GM08714 (cell line): ENCODE measurements around the gene ADAMTS10.
"Not testable (repeated sequence)": the region's sequence is repeated elsewhere in the genome, so short reads cannot be mapped to it uniquely, and the experiment has no call there.

ENCODE experiments used
- H3K4me3 ChIP-seq: fragments of 200-500 bp; sonication (Bioruptor generic); 2 replicates; pipeline ENCODE4 v1.5.1; 2014; ENCODE audit warnings: mild to moderate bottlenecking, low read length, inconsistent platforms
- ZNF274 ChIP-seq: IDR thresholded peaks from 2 replicates; pipeline ENCODE4 v1.6.1; 2012; ENCODE audit warnings: mild to moderate bottlenecking, low read depth, low read length

The ADAMTS10 gene

GRCh38 chr19:8569066-8569771 is 41.3 kb downstream of the ADAMTS10 start:
- H3K4me3 ChIP-seq: no peak overlapping the region

GRCh38 chr19:8567522-8568172 is 42.9 kb downstream of the ADAMTS10 start:
- no peak for TF ChIP-seq ZNF274
- H3K4me3 ChIP-seq: no peak overlapping the region

More at GRCh38 chr19:8569066-8569771, 41.3 kb downstream of the ADAMTS10 start:
- TF ChIP-seq ZNF274: no peak

GRCh38 chr19:8566855-8567254 is 43.7 kb downstream of the ADAMTS10 start:
- no peak overlapping the region for H3K4me3 ChIP-seq
- TF ChIP-seq ZNF274: no peak

- H3K4me3 ChIP-seq: not testable (repeated sequence)
Observed at GRCh38 chr19:8564866-8565265, 45.6 kb downstream of the ADAMTS10 start.

GRCh38 chr19:8561075-8561764 is 49.3 kb downstream of the ADAMTS10 start:
- no peak for TF ChIP-seq ZNF274
- H3K4me3 ChIP-seq: no peak overlapping the region

GRCh38 chr19:8558325-8558724 is 52.2 kb downstream of the ADAMTS10 start:
- TF ChIP-seq ZNF274: no peak
- no peak overlapping the region for H3K4me3 ChIP-seq

- no peak overlapping the region for H3K4me3 ChIP-seq
- TF ChIP-seq ZNF274: no peak
Observed at GRCh38 chr19:8557642-8558238, 52.8 kb downstream of the ADAMTS10 start.

- not testable (repeated sequence) for H3K4me3 ChIP-seq
Observed at GRCh38 chr19:8553729-8554128, 56.8 kb downstream of the ADAMTS10 start.

GRCh38 chr19:8552810-8553209 is 57.7 kb downstream of the ADAMTS10 start:
- no peak overlapping the region for H3K4me3 ChIP-seq
- TF ChIP-seq ZNF274: no peak

- no peak overlapping the region for H3K4me3 ChIP-seq
- TF ChIP-seq ZNF274: no peak
Observed at GRCh38 chr19:8550070-8550469, 60.4 kb downstream of the ADAMTS10 start.

- H3K4me3 ChIP-seq: no peak overlapping the region
- TF ChIP-seq ZNF274: no peak
Observed at GRCh38 chr19:8545743-8546142, 64.8 kb downstream of the ADAMTS10 start.

- no peak overlapping the region for H3K4me3 ChIP-seq
- no peak for TF ChIP-seq ZNF274
Observed at GRCh38 chr19:8544168-8544567, 66.3 kb downstream of the ADAMTS10 start.

- no peak for TF ChIP-seq ZNF274
- H3K4me3 ChIP-seq: no peak overlapping the region
Observed at GRCh38 chr19:8539621-8540149, 70.8 kb downstream of the ADAMTS10 start.

- no peak overlapping the region for H3K4me3 ChIP-seq
Observed at GRCh38 chr19:8537099-8537498, 73.4 kb downstream of the ADAMTS10 start.

More at GRCh38 chr19:8537099-8537498, 73.4 kb downstream of the ADAMTS10 start:
- no peak for TF ChIP-seq ZNF274
